PFSK-1 (cell line): ENCODE data around the gene FECH.
A peak's percentile ranks its signal among the peaks of the same experiment; 100 is the strongest.

Source experiments
- FOXP2 ChIP-seq: optimal IDR thresholded peaks from 2 replicates; pipeline ENCODE3; 2011; ENCODE audit warnings: borderline replicate concordance, control low read depth, inconsistent platforms; ENCODE audit not compliant: insufficient read depth; ENCODE audit errors: extremely low read length, extremely low read depth
- POLR2AphosphoS5 ChIP-seq: IDR thresholded peaks from 2 replicates; pipeline ENCODE4 v1.6.1; 2012; ENCODE audit warnings: low read depth, mild to moderate bottlenecking, control low read depth, low read length, moderate library complexity
- REST ChIP-seq, 2 experiments: IDR thresholded peaks; 2 replicates each; pipeline versions ENCODE4 v1.6.1 to v1.8.0; 2011 to 2012; ENCODE audit warnings: low read depth in 2 of 2, low read length in 2 of 2, control low read depth in 1 of 2, inconsistent platforms in 1 of 2, mild to moderate bottlenecking in 1 of 2, moderate library complexity in 1 of 2; ENCODE audit not compliant: insufficient read depth in 1 of 2
- SIN3A ChIP-seq: IDR thresholded peaks from 2 replicates; pipeline ENCODE4 v1.6.1; 2012; ENCODE audit warnings: mild to moderate bottlenecking, low read length, moderate library complexity, borderline replicate concordance; ENCODE audit not compliant: insufficient read depth
- TAF1 ChIP-seq: IDR thresholded peaks from 2 replicates; pipeline ENCODE4 v1.6.1; 2012; ENCODE audit warnings: low read length, control low read depth, borderline replicate concordance; ENCODE audit not compliant: insufficient read depth

FECH gene

GRCh38 chr18:57630002-57630753 is 43.7 kb upstream of the FECH start:
- peak; percentile 73; the same call in 1 of the 2 replicates for TF ChIP-seq TAF1
- TF ChIP-seq POLR2AphosphoS5: peak; percentile 60
- peak; percentile 94 for TF ChIP-seq FOXP2
- peak; percentile 88; the same call in 1 of the 2 replicates for TF ChIP-seq SIN3A
- TF ChIP-seq REST (IDR thresholded peaks at IDR 0.05; ENCODE audit: insufficient read depth in 1 of 2, low read depth in 2 of 2, low read length in 2 of 2): peak; percentile 34 to 76; a peak in 2 of 4 replicates

- TF ChIP-seq SIN3A (no peak), TAF1 (no peak), REST (IDR thresholded peaks at IDR 0.05; ENCODE audit: insufficient read depth in 1 of 2, low read depth in 2 of 2, low read length in 2 of 2) (no peak), POLR2AphosphoS5 (no peak), FOXP2 (no peak)
Measured at GRCh38 chr18:57629422-57629821, 42.9 kb upstream of the FECH start.

GRCh38 chr18:57627488-57627887 is 41.0 kb upstream of the FECH start:
- TF ChIP-seq TAF1 (no peak), FOXP2 (no peak), REST (IDR thresholded peaks at IDR 0.05; ENCODE audit: insufficient read depth in 1 of 2, low read depth in 2 of 2, low read length in 2 of 2) (no peak), POLR2AphosphoS5 (no peak), SIN3A (no peak)

GRCh38 chr18:57624988-57625387 is 38.5 kb upstream of the FECH start:
- TF ChIP-seq SIN3A (no peak), TAF1 (no peak)

- TF ChIP-seq REST (IDR thresholded peaks at IDR 0.05; ENCODE audit: insufficient read depth in 1 of 2, low read depth in 2 of 2, low read length in 2 of 2): no peak
- no peak for TF ChIP-seq SIN3A
- no peak for TF ChIP-seq TAF1
- no peak for TF ChIP-seq POLR2AphosphoS5
- TF ChIP-seq FOXP2: no peak
Measured at GRCh38 chr18:57621246-57621604, 34.7 kb upstream of the FECH start.
